K562 treated with DMSO at 1 percent for 24 hours (cell line): Measurements from ENCODE around the gene TMEM94. TPM values are rescaled to one million over a fixed set of nuclear protein-coding genes. Genes with fewer than 3 reads are reported as not detected.

Source experiments
- total RNA-seq: library from RNA; unstranded; fragments of 300-600 nt; gene quantifications from 2 replicates; pipeline ENCODE4 v1.2.3, GENCODE V29; 2022; ENCODE audit warnings: low read depth; ENCODE audit not compliant: insufficient read depth

TMEM94 gene
- 46.2 and 54.0 TPM in 2 replicates for total RNA-seq

DNA sequence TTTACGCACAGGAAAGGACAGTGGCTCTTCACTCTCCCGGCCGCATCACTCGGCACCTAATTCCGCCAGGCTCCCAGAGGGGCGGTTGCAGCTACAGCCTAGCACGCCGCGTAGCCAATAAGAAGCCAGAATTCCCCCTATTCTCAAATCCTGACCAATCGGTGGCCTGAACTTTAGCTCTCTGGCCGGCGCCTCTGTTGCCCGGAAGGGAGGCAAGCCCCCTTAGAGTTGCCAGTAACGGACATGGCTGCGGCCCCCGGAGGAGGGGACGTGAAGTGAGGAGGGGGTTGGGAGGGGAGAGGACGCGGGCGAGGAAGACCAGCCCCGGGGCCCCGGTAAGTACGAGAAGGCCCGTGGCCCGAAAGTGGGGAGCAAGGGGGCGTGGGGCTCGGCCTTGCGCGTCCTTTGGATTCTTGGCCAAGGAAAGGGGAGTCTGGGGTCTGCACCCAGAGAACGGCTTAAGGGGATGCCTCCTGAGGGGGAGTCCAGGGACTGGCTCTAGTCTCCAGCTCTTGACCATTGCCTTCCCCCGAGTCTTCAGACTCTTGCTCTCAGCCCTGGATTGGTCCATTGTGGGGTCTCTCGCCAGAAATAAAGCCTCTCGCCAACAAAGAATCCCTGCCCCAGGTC lies at the start of gene TMEM94:
TSS of gene TMEM94 (plus strand) at position 219 of the 630 bp plus-strand sequence. CDS start 15,271 bp downstream, outside the sequence.

DNA sequence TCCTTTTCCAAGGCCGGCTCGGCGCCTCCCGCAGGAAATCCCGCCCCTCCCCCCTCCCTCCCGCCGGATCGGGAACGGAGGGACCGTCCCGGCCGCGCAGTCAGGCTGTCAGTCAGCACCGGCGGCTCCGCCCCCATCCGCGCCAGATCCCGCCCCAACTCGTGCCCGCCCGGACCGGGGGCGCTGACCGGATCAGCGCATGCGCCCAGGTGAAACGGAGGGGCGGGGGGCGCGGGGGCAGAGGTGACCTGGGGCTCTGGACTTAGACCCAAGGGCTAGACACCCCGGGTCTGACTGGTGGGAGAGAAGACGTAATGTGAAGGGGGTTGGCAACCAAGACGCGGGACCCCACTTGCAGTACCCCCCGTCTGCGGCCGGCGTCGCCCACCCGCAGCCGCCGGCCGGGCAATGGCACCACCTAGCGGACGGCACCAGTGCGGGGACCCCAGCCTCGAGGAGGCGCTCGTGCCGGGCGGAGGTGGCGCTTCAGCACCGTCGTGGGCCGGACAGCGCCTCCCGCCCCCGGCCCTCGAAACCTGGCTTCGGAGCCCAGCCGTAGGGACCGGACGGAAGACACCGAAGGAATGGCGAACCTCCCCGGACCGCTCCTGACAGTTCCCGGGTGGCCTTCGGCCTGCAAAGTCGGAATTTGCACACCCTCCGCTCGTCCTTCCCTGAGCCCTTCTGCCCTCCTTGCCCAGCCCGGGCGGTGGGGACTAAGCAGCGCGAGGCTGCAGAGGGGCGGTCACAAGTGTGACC lies 59.2 kb downstream of the TMEM94 start, which contains the start of gene CASKIN2:
TSS of gene CASKIN2 (minus strand) at position 42 of the 759 bp plus-strand sequence. CDS start 1,733 bp downstream, outside the sequence.

GRCh38 chr17:75516255-75516618 lies 59.8 kb downstream of the TMEM94 start, which contains the start of gene TSEN54:
Gene TSEN54, plus strand, starts transcription at chr17:75516528. Its CDS starts 33 bp downstream, at chr17:75516561.

DNA sequence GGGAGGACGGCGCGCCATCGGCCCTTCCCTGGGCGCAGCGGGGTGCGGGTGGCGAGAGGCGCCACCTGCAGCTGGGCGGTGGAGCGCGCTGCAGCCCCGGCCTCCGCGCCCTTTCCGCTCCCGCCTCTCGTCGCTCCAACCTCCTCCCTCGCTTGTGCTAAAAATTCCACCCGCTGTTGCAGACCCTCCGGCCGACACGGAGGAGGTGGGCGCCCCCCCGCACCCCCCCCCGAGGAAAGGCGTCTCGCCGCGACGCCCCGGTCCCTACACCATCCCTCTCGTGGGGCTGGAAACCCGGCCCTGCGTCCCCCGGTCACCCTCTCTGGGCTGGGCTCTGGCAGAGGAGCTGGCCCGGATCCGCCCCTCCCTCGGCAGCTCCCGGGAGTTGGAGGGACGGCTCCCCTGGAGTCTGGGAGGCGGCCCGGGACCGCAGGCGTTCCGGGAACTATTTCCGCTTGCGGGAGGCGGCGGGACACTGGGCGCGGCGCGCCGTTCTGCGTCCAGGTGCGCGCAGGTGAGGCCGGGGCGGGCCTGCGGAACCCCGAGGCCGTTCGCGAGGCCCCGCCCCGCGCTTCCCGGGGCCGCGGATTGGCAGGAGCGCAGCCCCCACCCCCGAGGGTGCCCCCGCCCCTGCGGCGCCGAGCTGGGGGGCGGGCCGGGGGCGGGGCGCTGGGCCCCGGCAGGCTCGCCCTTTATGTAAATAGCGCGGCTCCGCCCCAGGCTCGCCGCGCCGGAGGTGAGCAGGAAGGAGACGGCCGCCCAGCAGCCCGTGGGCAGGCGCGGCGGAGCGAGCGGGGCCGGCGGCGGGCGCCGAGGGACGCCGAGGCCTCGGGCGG lies 68.8 kb downstream of the TMEM94 start, which contains the start of gene LLGL2:
TSS of gene LLGL2 (plus strand) at position 728 of the 836 bp plus-strand sequence. CDS start 17,730 bp downstream, outside the sequence.

Other genes with a start within 250 kb of the TMEM94 start
- 57.3 and 61.5 TPM in 2 replicates for gene GGA3, start 195.0 kb upstream of the TMEM94 start, total RNA-seq
- 59.7 and 63.6 TPM in 2 replicates for gene MRPS7, start 194.8 kb upstream of the TMEM94 start, total RNA-seq
- gene MIF4GD, start 185.4 kb upstream of the TMEM94 start, total RNA-seq: 60.9 and 72.8 TPM in 2 replicates
- 28.8 and 29.6 TPM in 2 replicates for gene SLC25A19, start 167.2 kb upstream of the TMEM94 start, total RNA-seq
- 105 and 109 TPM in 2 replicates for gene GRB2, start 51.0 kb upstream of the TMEM94 start, total RNA-seq
- 7.8 and 9.1 TPM in 2 replicates for gene CASKIN2, start 58.9 kb downstream of the TMEM94 start, total RNA-seq
- gene TSEN54, start 59.9 kb downstream of the TMEM94 start, total RNA-seq: 35.8 and 49.7 TPM in 2 replicates
- 36.0 and 45.7 TPM in 2 replicates for gene LLGL2, start 69.1 kb downstream of the TMEM94 start, total RNA-seq
- gene MYO15B, start 131.2 kb downstream of the TMEM94 start, total RNA-seq: 0.79 and 3.9 TPM in 2 replicates
- 0.06 TPM in 1 of 2 replicates, not detected in the other for gene SMIM5, start 176.8 kb downstream of the TMEM94 start, total RNA-seq
- gene RECQL5, start 210.5 kb downstream of the TMEM94 start, total RNA-seq: 24.5 and 26.8 TPM in 2 replicates
- gene SAP30BP, start 210.7 kb downstream of the TMEM94 start, total RNA-seq: 50.7 and 61.1 TPM in 2 replicates